IPS-15b (cell line): ENCODE measurements around the gene EEPD1.

Experiments
- H3K27me3 ChIP-seq: one replicate; pipeline ENCODE4 v1.6.1; 2013; ENCODE audit warnings: low read length; ENCODE audit not compliant: control insufficient read depth, insufficient read depth
- H3K36me3 ChIP-seq: one replicate; pipeline ENCODE4 v1.6.1; 2013; ENCODE audit warnings: low read length; ENCODE audit not compliant: control insufficient read depth, insufficient read depth
- H3K4me1 ChIP-seq: one replicate; pipeline ENCODE4 v1.6.1; 2013; ENCODE audit warnings: mild to moderate bottlenecking, low read length; ENCODE audit not compliant: control insufficient read depth, insufficient read depth
- H3K4me3 ChIP-seq: one replicate; pipeline ENCODE4 v1.5.1; 2013; ENCODE audit warnings: low read depth, low read length
- H3K9ac ChIP-seq: one replicate; pipeline ENCODE4 v1.6.1; 2013; ENCODE audit warnings: low read depth, mild to moderate bottlenecking, low read length
- H3K9me3 ChIP-seq: one replicate; pipeline ENCODE4 v1.6.1; 2013; ENCODE audit warnings: mild to moderate bottlenecking, low read length; ENCODE audit not compliant: control insufficient read depth, insufficient read depth

EEPD1 gene

DNA sequence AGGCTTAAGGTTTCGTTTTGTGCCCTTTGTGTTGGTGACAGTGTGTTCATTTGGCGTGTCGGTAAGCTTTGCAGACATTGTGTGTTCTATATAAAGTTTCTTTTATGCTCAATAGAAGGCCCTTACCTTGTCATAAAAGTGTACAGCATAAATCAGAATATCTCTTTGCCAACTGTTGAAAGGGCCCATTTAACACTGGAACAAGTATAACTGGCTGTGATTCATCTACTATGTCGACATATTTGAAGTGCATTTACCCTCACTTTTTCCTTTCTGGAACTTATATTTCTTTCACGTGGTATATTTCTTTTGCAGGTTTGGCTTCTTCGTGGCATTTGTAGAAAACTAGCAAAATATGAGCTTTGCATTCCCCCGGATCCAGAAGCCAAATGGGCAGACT, 32.7 kb downstream of the EEPD1 start:
- no peak overlapping the region for H3K4me3 ChIP-seq
- H3K9me3 ChIP-seq = no peaks in the 10 kb centered on the region
- H3K27me3 ChIP-seq = no peaks in the 10 kb centered on the region
- no peak overlapping the region for H3K9ac ChIP-seq
- H3K4me1 ChIP-seq = no peaks in the 10 kb centered on the region
- no peaks in the 10 kb centered on the region for H3K36me3 ChIP-seq

DNA sequence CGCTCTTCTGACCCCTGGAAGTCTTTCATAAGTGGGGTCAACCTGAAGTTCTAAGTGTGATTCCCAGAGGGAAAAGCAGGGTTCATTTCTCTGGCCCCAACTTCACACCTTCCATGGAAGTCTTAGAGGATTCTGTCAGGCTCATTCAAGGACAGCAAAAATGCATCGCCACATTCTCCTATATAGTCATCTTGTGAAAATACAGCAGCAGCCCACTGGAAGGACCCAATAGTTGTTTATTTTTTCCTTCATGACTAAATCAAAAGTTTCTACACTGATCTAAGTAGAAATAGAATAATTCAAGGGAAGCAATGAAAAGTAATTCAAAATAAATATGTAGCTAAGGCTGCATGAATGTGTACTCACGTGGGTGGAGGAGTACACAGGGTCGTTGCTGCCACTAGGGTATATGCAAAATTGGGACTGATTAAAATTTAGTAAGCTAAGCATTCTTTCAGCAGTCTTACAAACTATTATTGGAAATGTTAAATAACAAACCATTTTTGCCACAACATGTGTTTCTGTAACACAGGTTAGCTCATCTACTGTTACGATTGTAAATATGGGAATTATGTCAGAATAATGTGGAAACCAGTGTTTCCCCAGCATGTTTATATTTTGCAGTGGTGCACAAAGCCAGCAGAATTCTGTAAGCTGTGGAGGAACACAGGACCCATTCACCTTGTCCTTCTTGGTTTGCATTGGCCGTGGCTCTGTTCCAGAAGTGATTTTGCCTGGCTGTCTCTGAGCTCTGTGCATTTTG, 33.5 kb downstream of the EEPD1 start:
- H3K4me1 ChIP-seq = no peaks in the 10 kb centered on the region
- no peaks in the 10 kb centered on the region for H3K36me3 ChIP-seq
- no peak overlapping the region for H3K4me3 ChIP-seq
- H3K9me3 ChIP-seq = no peaks in the 10 kb centered on the region
- H3K9ac ChIP-seq = no peak overlapping the region
- H3K27me3 ChIP-seq = no peaks in the 10 kb centered on the region

DNA sequence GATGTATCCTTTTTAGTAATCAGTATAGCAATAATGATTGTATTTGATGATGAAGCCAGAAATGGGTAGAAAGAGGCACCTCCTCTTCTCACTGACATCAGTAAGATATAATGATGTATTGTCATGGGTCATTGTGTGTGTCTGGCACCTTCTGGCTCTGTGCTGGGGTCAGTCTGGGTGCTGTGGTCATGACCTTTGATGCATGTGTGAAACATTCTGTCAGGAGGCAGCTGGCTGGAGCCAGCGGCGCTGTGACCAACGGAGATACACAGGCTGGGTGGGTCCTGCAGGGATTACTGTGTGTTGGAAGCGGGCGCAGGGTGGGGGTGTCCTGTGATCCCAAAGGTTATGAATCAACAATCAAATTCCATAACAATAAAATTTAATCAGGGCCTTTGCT, 35.2 kb downstream of the EEPD1 start:
- Histone ChIP-seq H3K9ac (no peak overlapping the region), H3K36me3 (no peaks in the 10 kb centered on the region), H3K4me1 (no peaks in the 10 kb centered on the region), H3K27me3 (no peaks in the 10 kb centered on the region), H3K4me3 (no peak overlapping the region), H3K9me3 (no peaks in the 10 kb centered on the region)

DNA sequence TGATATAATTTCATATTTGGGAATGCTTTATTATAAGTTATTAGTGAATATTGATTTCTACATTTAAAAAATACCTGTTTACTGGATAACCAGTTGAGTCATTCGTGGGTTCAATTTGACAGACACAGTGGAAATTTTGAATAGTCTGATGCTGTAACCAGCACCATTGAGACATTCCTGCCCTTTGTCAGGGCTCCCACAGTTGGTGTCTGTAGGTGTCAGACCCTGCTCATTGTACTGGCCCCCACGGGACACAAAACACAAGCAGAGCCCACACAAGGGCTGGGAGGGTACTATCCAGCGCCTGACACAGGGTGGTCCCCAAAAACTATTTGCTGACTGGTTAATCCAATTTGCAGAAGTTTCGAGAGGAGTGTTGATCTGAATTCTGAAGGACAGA, 35.9 kb downstream of the EEPD1 start:
- Histone ChIP-seq H3K4me3 (no peak overlapping the region), H3K9ac (no peak overlapping the region), H3K4me1 (no peaks in the 10 kb centered on the region), H3K9me3 (no peaks in the 10 kb centered on the region), H3K27me3 (no peaks in the 10 kb centered on the region), H3K36me3 (no peaks in the 10 kb centered on the region)

DNA sequence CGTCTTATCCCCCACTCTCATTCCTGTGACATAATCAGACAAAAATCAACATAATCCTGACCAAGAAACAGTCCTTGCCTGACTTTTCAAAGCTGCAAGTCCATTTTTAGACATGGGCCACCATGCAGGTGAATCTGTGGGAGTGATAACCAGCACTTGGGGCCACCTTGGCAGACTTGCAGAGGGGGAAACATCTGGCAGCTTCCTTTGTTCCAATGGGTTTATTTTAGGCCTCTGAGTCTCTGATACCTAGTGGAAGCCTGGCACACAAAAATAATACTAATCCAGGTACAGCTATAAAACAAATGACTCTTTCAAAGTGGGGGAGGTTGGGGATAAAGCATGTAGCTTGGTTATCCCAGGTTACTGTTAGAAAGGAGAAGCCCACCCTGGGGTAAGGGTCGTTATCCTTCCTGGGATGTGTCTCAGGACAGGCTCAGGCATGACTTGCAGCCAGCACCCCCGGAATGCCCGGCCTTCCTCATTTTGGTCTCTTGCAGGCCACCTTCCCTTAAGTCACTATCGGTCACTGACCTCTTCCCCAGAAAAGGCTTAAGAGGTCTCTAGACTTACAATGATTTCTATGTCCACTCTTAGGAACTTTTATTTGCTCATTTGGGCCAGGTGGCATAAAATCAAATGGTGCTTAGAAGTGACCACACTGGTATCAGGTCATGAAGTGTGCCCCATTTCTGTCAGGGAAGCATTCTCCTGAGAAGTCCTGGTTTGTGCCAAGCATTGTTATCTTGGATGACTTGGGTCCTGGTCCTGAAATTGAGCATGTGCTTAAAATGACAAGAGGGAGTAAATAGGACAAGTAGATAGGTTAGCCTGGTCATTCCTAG, 37.6 kb downstream of the EEPD1 start:
- no peak overlapping the region for H3K9ac ChIP-seq
- H3K4me1 ChIP-seq = no peaks in the 10 kb centered on the region
- no peaks in the 10 kb centered on the region for H3K36me3 ChIP-seq
- no peaks in the 10 kb centered on the region for H3K27me3 ChIP-seq
- H3K9me3 ChIP-seq = no peaks in the 10 kb centered on the region
- H3K4me3 ChIP-seq = no peak overlapping the region

DNA sequence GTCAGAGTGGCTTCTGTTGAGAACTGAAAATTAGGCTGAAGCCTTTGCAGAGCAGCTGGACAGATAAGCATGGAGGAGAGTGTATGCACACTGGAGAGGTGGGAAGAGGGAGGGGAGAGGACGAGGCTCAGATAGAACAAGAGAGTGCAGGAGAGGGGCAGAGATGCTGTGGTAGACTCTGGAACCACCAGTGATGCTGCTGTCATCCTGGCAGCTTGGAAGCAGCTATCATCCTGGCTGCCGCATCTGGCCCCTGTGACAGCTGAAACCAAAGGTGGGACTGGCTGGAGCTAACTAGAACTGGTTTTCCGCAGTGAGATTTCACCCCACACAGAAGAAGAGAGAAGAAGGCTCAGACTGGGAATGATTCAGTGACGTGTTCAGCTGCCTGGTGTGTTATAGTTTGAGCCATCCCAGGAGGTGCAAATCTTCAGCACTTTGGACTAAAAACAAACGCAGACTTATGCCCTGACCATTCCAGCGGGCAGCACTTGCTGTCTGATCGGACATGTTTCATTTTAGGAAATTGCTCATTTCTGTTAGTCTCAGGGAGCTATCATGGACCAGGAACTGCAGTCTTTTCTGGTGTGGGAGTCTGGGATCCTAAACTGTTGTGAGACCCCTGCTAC, 38.4 kb downstream of the EEPD1 start:
- Histone ChIP-seq H3K27me3 (no peaks in the 10 kb centered on the region), H3K4me1 (no peaks in the 10 kb centered on the region), H3K9ac (no peak overlapping the region), H3K36me3 (no peaks in the 10 kb centered on the region), H3K9me3 (no peaks in the 10 kb centered on the region), H3K4me3 (no peak overlapping the region)

DNA sequence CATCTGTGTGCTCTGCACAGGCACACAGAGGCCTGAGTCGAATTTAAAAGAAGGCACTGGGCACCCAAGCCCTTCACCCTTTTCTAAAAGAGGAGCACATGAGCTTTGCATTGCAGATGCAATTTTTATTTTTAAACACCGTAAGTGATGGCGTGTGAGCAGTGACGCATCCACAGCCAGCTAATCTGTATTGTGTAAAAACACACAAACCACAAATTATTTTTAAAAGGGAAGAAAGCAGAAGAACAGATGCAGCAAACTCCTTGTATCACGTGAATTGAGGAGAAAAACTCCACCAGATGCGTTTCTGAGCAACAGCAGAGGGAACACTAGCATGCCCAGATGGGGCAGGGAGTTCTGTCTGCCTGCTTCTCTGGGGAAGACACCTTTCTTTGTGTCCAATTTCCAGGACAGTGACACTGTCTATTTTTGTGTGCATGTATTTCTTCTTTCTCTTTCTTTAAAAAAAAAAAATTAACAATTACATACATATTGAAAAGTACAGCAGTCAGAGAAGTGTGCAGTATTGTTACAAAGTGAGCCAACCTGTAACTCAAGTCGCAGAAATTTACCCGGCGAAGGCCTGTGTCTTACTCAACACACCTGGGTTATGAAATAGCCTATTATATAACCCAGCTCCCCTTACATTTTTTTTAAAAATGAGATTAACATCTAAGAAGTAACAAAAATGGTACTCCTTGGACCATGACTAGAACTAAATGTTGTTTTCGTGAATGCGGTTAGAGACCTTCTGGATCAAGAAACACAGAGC, 39.2 kb downstream of the EEPD1 start:
- Histone ChIP-seq H3K27me3 (no peaks in the 10 kb centered on the region), H3K9me3 (no peaks in the 10 kb centered on the region), H3K9ac (no peak overlapping the region), H3K4me3 (no peak overlapping the region), H3K36me3 (no peaks in the 10 kb centered on the region), H3K4me1 (no peaks in the 10 kb centered on the region)

DNA sequence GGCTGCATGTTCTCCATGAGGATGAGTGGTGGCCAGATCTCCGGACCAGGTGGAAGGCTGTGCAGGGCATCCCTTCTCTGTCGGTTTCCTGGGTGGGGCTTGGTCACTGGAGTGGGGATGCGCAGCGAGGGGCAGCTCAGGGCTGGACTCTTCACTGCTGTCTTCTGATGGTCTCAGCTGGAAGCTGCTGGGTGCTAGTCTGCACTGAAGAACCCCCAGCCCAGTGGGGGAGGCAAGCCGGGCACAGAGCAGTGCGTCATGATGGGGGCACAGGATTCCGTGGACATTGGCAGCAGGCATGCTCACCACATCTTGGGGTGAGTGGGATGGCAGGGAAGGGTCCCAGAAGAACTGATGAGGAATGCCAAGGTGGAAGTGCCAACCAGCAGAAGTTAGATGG, 39.8 kb downstream of the EEPD1 start:
- H3K9me3 ChIP-seq = no peaks in the 10 kb centered on the region
- H3K27me3 ChIP-seq = no peaks in the 10 kb centered on the region
- no peak overlapping the region for H3K4me3 ChIP-seq
- no peaks in the 10 kb centered on the region for H3K36me3 ChIP-seq
- no peaks in the 10 kb centered on the region for H3K4me1 ChIP-seq
- H3K9ac ChIP-seq = no peak overlapping the region

DNA sequence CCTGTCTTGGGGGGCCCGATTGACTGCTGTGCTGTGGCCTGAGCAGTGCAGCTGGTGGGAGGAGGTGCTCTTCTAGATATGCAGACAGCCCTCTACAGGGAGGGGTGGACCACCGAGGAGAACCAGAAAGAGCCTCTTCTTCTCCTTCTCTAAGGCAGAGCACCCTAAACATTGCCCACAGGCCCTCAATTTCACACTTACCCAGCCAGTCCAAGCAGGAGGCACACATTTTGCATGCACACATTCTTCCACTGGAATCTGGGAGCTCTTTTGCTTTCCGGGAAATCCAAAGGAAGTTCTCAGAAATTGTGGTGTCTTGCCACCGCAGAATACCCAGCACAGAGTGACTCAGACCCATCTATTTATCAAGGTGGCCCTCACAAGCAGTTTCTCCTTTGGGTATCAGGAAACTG, 45.8 kb downstream of the EEPD1 start:
- H3K4me1 ChIP-seq = no peaks in the 10 kb centered on the region
- no peak overlapping the region for H3K9ac ChIP-seq
- H3K4me3 ChIP-seq = no peak overlapping the region

DNA sequence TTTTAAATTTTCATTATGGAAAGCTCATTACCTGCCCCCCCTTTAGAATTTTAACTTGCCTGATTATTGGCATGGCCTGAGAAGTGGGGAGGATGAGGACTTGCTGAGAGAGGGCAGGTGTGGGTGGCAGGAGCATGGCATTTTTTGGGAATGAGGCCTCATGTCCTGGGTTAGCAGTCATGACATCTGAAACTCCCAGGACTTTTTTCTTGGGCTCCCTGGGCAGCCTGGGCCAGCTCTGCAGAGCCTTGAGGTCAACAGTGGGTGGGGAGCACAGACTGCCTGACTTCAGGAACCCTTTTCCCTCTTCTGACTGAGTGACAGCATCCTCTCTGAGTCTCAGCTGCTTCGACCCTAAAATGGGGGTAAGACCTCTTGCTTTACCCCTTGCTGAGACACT, 46.3 kb downstream of the EEPD1 start:
- H3K27me3 ChIP-seq = no peaks in the 10 kb centered on the region
- no peak overlapping the region for H3K9ac ChIP-seq
- H3K4me1 ChIP-seq = no peaks in the 10 kb centered on the region
- no peaks in the 10 kb centered on the region for H3K36me3 ChIP-seq
- H3K4me3 ChIP-seq = no peak overlapping the region
- H3K9me3 ChIP-seq = no peaks in the 10 kb centered on the region

More for the DNA sequence above, 45.8 kb downstream of the EEPD1 start:
- Histone ChIP-seq H3K27me3 (no peaks in the 10 kb centered on the region), H3K36me3 (no peaks in the 10 kb centered on the region), H3K9me3 (no peaks in the 10 kb centered on the region)

DNA sequence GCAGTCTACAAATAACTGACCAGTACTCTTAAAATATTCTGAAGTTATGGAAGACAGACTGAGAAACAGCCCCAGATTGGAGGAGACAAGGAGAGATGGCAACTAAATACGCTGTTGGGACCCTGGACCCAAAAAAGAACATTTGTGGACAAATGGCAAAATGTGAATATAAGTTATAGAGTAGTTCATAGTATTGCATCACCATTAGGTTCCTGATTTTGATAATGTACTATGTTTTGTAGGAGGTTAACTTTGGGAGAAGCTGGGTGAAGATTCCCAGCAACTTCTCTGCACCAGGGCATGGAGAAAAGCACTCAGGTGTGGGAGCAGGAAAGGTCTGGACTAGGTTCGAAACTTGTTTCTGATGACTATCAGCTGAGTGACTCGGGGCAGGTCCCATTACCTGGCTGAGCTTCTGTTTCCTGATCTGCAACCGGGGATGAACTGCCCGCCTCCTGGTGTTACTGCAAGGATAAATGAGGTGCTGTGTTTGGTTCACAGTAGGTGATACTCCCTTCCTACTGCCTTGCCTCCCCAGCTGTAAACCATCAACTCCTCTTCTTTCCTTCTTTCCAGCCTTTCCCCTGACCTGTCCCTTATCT, 48.2 kb downstream of the EEPD1 start:
- H3K36me3 ChIP-seq = no peaks in the 10 kb centered on the region
- no peak overlapping the region for H3K9ac ChIP-seq
- H3K4me1 ChIP-seq = no peaks in the 10 kb centered on the region
- no peaks in the 10 kb centered on the region for H3K9me3 ChIP-seq
- no peak overlapping the region for H3K4me3 ChIP-seq
- H3K27me3 ChIP-seq = no peaks in the 10 kb centered on the region
